Stimulated activated naive CD8-positive, alpha-beta T cell treated with anti-CD3 and anti-CD28 coated beads, Interleukin-15, Interleukin-2, amounts not matched to agents 100 ng/mL and 50 ng/mL, for 24 hours (primary cell): ENCODE data around the gene ZNF579.
"Not testable (repeated sequence)": the region's sequence is repeated elsewhere in the genome, so short reads cannot be mapped to it uniquely, and the experiment has no call there.

Experiments
- H3K27ac Mint-ChIP-seq: one replicate; pipeline ENCODE4 v1.8.0; 2021; ENCODE audit warnings: mild to moderate bottlenecking, mixed read lengths
- H3K27me3 Mint-ChIP-seq: one replicate; pipeline ENCODE4 v1.8.0; 2021; ENCODE audit warnings: mixed read lengths
- H3K36me3 Mint-ChIP-seq: one replicate; pipeline ENCODE4 v1.8.0; 2021; ENCODE audit warnings: low read depth, mixed read lengths
- H3K4me1 Mint-ChIP-seq: one replicate; pipeline ENCODE4 v1.8.0; 2021; ENCODE audit warnings: low read depth, mixed read lengths
- H3K4me3 Mint-ChIP-seq: one replicate; pipeline ENCODE4 v1.8.0; 2021; ENCODE audit warnings: mild to moderate bottlenecking, mixed read lengths
- H3K9me3 Mint-ChIP-seq: one replicate; pipeline ENCODE4 v1.8.0; 2021; ENCODE audit warnings: mixed read lengths

Gene ZNF579

GRCh38 chr19:55576746-55577145, 3.9 kb downstream of the ZNF579 start:
- Mint-ChIP-seq H3K9me3 (no peaks in the 10 kb centered on the region), H3K36me3 (peaks cover 15% of the 10 kb centered on the region), H3K4me1 (peaks cover 16% of the 10 kb centered on the region), H3K27me3 (no peaks in the 10 kb centered on the region), H3K27ac (peak overlapping the region; percentile 28), H3K4me3 (no peak overlapping the region)

GRCh38 chr19:55573929-55574328, 6.7 kb downstream of the ZNF579 start:
- not testable (repeated sequence) for H3K9me3 Mint-ChIP-seq, H3K27me3 Mint-ChIP-seq, H3K27ac Mint-ChIP-seq, H3K4me1 Mint-ChIP-seq, H3K4me3 Mint-ChIP-seq
- H3K36me3 Mint-ChIP-seq = peaks cover 10% of the 10 kb centered on the region

DNA sequence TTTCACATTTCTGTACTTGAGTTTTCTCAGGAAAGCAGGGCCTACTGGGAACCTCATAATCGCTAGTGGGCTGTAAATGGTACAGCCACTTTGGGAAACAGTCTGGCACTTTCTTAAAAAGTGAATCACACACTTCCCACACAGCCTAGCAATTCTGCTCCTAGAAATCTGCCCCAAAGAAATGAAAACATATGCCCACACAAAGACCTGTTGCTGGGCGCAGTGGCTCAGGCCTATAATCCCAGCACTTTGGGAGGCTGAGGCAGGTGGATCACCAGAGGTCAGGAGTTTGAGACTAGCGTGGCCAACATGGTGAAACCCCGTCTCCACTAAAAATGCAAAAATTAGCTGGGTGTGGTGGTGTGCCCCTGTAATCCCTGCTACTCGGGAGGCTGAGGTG, 11.2 kb downstream of the ZNF579 start:
- H3K9me3 Mint-ChIP-seq, H3K36me3 Mint-ChIP-seq, H3K4me1 Mint-ChIP-seq, H3K27me3 Mint-ChIP-seq, H3K4me3 Mint-ChIP-seq, H3K27ac Mint-ChIP-seq: not testable (repeated sequence)

DNA sequence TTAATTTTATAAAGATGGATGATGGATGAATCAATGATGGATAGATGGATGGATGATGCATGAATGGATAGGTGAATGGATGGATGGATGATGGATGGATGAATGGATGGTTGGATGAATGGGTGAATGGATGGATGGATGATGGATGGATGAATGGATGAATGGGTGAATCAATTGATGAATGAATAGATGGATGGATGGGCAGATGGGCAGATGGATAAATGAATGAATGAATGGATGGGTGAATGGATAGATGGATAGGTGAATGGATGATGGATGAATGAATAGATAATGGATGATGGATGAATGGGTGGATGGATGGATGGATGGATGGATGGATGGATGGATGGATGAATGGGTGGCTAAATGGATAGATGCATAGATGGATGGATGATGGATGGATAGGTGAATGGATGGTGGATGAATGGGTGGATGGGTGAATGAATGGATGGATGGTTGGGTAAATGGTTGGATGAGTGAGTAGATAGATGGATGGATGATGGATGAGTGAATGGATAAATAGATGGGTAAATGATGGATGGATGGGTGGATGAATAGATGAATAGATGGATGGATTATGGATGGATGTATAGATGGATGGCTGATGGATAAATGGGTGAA, 12.8 kb downstream of the ZNF579 start:
- Mint-ChIP-seq H3K9me3 (no peaks in the 10 kb centered on the region), H3K27me3 (peaks cover 6% of the 10 kb centered on the region), H3K27ac (no peak overlapping the region), H3K4me1 (no peaks in the 10 kb centered on the region), H3K36me3 (no peaks in the 10 kb centered on the region), H3K4me3 (no peak overlapping the region)

GRCh38 chr19:55566823-55567222, 13.8 kb downstream of the ZNF579 start:
- H3K4me1 Mint-ChIP-seq = no peaks in the 10 kb centered on the region
- no peak overlapping the region for H3K4me3 Mint-ChIP-seq
- no peaks in the 10 kb centered on the region for H3K36me3 Mint-ChIP-seq
- no peak overlapping the region for H3K27ac Mint-ChIP-seq
- peaks cover 6% of the 10 kb centered on the region for H3K27me3 Mint-ChIP-seq
- no peaks in the 10 kb centered on the region for H3K9me3 Mint-ChIP-seq

DNA sequence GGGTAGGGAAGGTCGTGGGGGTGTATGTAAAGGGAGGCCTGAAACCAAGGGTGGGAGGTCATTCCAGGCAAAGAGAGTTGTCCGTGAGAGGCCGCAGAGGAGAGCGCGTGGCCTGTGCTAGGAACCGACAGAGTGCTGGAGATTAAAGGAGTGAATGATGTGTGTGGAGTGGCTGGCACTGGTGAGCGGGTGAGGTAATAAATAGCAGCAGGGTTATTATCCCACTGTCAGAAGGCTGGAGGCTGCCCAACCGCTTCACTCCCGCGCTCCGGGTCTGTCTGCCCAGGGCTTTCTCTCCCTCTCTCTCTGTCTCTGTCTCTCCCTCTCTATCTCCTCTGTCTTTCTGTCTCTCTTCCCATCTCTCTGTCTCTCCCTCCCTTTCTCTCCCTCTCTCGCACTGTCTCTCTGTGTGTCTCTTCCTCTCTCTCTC, 17.4 kb downstream of the ZNF579 start:
- Mint-ChIP-seq H3K27ac (no peak overlapping the region), H3K9me3 (no peaks in the 10 kb centered on the region), H3K4me3 (no peak overlapping the region), H3K4me1 (no peaks in the 10 kb centered on the region), H3K27me3 (peaks cover 10% of the 10 kb centered on the region), H3K36me3 (no peaks in the 10 kb centered on the region)

DNA sequence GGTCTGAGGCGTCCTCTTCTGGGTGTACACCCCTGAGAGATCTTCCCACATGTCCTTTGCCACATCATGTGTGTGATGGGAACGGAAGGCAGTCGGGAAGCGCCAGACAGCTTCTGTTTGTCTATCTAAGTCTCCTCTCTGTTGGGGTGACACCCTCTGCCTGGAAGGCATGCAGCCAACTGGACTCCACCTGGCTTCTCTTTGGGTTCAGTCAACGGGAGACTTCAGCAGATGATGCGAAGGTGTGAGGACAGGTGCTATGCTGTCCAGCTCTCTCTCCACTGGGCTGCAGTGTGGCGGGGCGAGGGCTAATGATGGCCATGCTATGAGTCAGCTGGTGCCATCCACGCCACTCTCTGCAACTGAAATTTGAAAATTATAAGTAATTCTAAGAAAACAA, 21.0 kb downstream of the ZNF579 start:
- Mint-ChIP-seq H3K27me3 (peaks cover 4% of the 10 kb centered on the region), H3K4me1 (no peaks in the 10 kb centered on the region), H3K9me3 (no peaks in the 10 kb centered on the region), H3K27ac (no peak overlapping the region), H3K4me3 (no peak overlapping the region), H3K36me3 (no peaks in the 10 kb centered on the region)

DNA sequence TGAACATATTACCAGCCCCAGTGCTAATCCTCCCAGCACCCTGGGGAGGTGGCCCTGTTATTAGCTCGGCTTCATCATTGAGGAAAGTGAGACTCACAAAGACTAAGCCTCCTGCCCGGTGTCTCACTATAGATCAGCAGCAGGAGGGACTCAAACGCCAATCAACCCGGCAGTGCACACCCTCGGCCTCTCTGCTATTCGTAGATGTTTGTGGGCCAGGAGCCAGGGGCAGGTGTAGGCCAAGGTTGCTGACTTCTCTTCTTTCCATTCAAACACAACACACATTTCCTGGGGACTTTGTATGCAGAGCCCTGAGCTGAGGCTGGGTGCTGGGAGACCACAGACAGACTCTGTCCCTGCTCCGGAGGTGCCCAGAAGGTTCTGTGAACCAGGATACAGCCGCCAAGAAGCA, 25.9 kb downstream of the ZNF579 start:
- Mint-ChIP-seq H3K4me1 (no peaks in the 10 kb centered on the region), H3K27me3 (peaks cover 4% of the 10 kb centered on the region), H3K27ac (no peak overlapping the region), H3K36me3 (no peaks in the 10 kb centered on the region), H3K9me3 (no peaks in the 10 kb centered on the region), H3K4me3 (no peak overlapping the region)

GRCh38 chr19:55554302-55554701, 26.3 kb downstream of the ZNF579 start:
- no peaks in the 10 kb centered on the region for H3K9me3 Mint-ChIP-seq
- H3K4me1 Mint-ChIP-seq = no peaks in the 10 kb centered on the region
- no peak overlapping the region for H3K4me3 Mint-ChIP-seq
- H3K27ac Mint-ChIP-seq = no peak overlapping the region
- H3K27me3 Mint-ChIP-seq = peaks cover 4% of the 10 kb centered on the region
- no peaks in the 10 kb centered on the region for H3K36me3 Mint-ChIP-seq

DNA sequence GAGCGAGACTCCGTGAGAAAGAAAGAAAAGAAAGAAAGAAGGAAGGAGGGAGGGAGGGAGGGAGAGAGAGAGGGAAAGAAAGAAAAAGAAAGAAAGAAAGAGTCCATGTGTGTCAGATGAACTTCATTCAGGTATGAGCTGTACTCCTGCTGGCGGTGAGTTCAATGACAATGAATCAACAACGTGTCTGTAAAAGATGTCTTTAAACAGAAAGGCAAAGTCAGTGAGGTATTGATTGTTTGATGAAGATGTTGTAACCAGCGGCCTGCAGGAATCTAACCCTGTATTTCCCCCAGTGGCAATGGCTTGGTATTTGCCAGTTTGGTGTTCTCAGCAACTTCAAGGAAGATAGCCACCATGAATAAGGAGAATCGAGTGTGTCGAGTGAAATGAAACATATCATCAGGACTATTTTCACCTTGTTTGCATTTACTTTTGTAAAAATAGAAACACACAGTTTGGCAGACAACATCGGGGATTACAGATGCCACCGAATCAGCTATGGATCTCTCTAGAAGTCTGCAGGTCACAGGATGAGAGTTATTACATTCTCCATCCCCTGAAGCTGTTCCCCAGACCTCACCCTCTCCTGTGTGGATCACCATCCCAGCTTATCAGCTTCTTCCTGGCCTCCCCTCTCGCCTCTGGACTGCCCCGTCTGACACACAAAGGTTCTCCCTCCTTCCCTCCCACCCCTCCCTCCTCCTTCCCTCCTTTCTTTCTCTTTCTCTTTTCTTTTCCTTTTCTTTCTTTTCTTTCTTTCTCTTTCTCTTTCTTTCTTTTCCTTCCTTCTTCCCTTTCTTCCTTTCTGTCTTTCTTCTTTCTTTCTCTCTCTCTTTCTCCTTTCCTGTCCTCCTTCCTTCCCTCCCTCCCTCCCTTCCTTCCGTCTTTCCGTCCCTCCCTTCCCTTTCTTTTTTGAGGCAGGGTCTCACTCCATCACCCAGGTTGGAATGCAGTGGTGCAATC, 27.1 kb downstream of the ZNF579 start:
- Mint-ChIP-seq H3K27ac (no peak overlapping the region), H3K4me3 (no peak overlapping the region)

GRCh38 chr19:55552620-55553019, 28.0 kb downstream of the ZNF579 start:
- H3K27ac Mint-ChIP-seq = no peak overlapping the region
- no peaks in the 10 kb centered on the region for H3K4me1 Mint-ChIP-seq
- peaks cover 7% of the 10 kb centered on the region for H3K27me3 Mint-ChIP-seq
- no peak overlapping the region for H3K4me3 Mint-ChIP-seq
- H3K9me3 Mint-ChIP-seq = no peaks in the 10 kb centered on the region
- no peaks in the 10 kb centered on the region for H3K36me3 Mint-ChIP-seq

More for the DNA sequence above, 27.1 kb downstream of the ZNF579 start:
- Mint-ChIP-seq H3K36me3 (no peaks in the 10 kb centered on the region), H3K4me1 (no peaks in the 10 kb centered on the region), H3K27me3 (peaks cover 4% of the 10 kb centered on the region), H3K9me3 (no peaks in the 10 kb centered on the region)

GRCh38 chr19:55552206-55552605, 28.4 kb downstream of the ZNF579 start:
- no peaks in the 10 kb centered on the region for H3K9me3 Mint-ChIP-seq
- no peak overlapping the region for H3K4me3 Mint-ChIP-seq
- H3K27me3 Mint-ChIP-seq = peaks cover 7% of the 10 kb centered on the region
- H3K4me1 Mint-ChIP-seq = no peaks in the 10 kb centered on the region
- H3K36me3 Mint-ChIP-seq = no peaks in the 10 kb centered on the region
- no peak overlapping the region for H3K27ac Mint-ChIP-seq

DNA sequence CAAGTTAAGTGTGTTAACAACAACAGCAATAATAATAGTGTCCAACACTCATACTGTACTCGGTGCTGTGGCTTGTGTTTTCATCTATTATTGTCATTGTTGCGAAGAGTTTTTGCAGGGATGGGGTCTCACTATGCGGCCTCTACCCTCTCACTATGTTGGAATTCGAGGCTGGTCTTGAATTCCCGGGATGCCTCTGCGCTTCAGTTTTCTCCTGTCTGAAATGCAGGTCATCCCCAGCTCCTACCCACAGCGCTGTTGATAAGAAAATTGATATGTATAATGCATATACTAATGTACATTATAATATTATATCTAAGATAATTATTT, 30.4 kb downstream of the ZNF579 start:
- Mint-ChIP-seq H3K36me3 (no peaks in the 10 kb centered on the region), H3K27me3 (peaks cover 13% of the 10 kb centered on the region)

GRCh38 chr19:55549500-55550320, 30.9 kb downstream of the ZNF579 start:
- H3K27ac Mint-ChIP-seq = no peak overlapping the region
- H3K4me3 Mint-ChIP-seq = no peak overlapping the region
- peaks cover 13% of the 10 kb centered on the region for H3K27me3 Mint-ChIP-seq
- H3K36me3 Mint-ChIP-seq = no peaks in the 10 kb centered on the region
- H3K4me1 Mint-ChIP-seq = no peaks in the 10 kb centered on the region
- no peaks in the 10 kb centered on the region for H3K9me3 Mint-ChIP-seq

More for the DNA sequence above, 30.4 kb downstream of the ZNF579 start:
- H3K4me1 Mint-ChIP-seq = no peaks in the 10 kb centered on the region
- H3K9me3 Mint-ChIP-seq = no peaks in the 10 kb centered on the region
- no peak overlapping the region for H3K27ac Mint-ChIP-seq
- no peak overlapping the region for H3K4me3 Mint-ChIP-seq
